IPS-20b (cell line): Measurements from ENCODE around the gene MYL7.

Experiments used
- H3K27ac ChIP-seq: one replicate; pipeline ENCODE4 v1.5.1; 2013; ENCODE audit warnings: low read length
- H3K27me3 ChIP-seq: 2 replicates; pipeline ENCODE4 v1.6.1; 2013; ENCODE audit warnings: mild to moderate bottlenecking, low read length, inconsistent platforms; ENCODE audit not compliant: insufficient read depth
- H3K36me3 ChIP-seq: 2 replicates; pipeline ENCODE4 v1.6.1; 2013; ENCODE audit warnings: low read depth, mild to moderate bottlenecking, inconsistent platforms, low read length, moderate library complexity; ENCODE audit not compliant: insufficient read depth
- H3K4me1 ChIP-seq: 2 replicates; pipeline ENCODE4 v1.6.1; 2013; ENCODE audit warnings: mild to moderate bottlenecking, control low read depth, inconsistent platforms, low read length, moderate library complexity; ENCODE audit not compliant: insufficient read depth
- H3K4me3 ChIP-seq: 2 replicates; pipeline ENCODE4 v1.5.1; 2013; ENCODE audit warnings: mild to moderate bottlenecking, low read length, inconsistent platforms
- H3K9ac ChIP-seq: 2 replicates; pipeline ENCODE4 v1.6.1; 2013; ENCODE audit warnings: low read depth, mild to moderate bottlenecking, inconsistent platforms, low read length, moderate library complexity
- H3K9me3 ChIP-seq: 2 replicates; pipeline ENCODE4 v1.6.1; 2013; ENCODE audit warnings: mild to moderate bottlenecking, low read depth, low read length, inconsistent platforms; ENCODE audit not compliant: insufficient read depth

The MYL7 gene

DNA sequence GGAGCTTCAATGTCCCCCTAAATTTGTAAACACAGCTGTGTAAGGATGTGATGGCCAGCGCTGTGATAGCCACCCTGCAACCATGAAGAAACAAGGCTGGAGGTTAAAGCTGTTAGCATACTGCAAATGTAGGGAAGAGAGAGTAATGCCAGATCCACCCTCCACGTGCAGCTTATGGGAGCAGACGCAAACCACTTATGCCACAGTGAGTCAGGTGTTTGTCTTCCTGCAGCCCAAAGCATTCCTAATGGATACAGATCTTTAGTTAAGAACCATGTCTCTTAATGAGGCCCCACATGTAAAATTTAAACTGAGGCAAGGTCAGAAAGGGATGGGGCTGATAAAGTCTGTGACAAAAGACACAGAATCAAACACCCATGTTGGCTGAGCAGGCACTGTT is 13.6 kb upstream of the MYL7 start:
- Histone ChIP-seq H3K27me3 (no peaks in the 10 kb centered on the region), H3K4me1 (no peaks in the 10 kb centered on the region), H3K4me3 (no peak overlapping the region), H3K27ac (no peak overlapping the region), H3K9me3 (no peaks in the 10 kb centered on the region), H3K36me3 (no peaks in the 10 kb centered on the region), H3K9ac (no peak overlapping the region)

DNA sequence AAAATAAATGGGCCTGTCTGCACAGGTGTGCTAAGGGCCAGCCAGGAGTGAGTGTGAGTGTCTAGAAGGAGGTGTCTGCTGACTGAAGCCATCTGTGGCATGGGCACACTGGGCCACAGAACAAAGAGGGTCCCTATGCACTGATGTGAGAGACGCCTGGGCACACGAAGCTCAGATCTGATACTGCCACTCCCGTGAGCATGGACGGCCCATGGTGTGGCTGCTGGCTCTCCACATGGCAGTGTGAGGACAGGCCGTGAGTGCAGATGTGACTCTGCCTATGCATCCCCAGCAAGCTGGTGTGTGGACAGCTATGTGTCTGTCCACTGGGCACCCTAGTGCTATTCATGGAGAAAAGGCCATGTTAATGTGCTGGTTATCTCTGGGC is 12.8 kb upstream of the MYL7 start:
- Histone ChIP-seq H3K9me3 (no peaks in the 10 kb centered on the region), H3K27ac (no peak overlapping the region), H3K27me3 (no peaks in the 10 kb centered on the region), H3K9ac (no peak overlapping the region), H3K4me1 (no peaks in the 10 kb centered on the region), H3K4me3 (no peak overlapping the region), H3K36me3 (no peaks in the 10 kb centered on the region)

DNA sequence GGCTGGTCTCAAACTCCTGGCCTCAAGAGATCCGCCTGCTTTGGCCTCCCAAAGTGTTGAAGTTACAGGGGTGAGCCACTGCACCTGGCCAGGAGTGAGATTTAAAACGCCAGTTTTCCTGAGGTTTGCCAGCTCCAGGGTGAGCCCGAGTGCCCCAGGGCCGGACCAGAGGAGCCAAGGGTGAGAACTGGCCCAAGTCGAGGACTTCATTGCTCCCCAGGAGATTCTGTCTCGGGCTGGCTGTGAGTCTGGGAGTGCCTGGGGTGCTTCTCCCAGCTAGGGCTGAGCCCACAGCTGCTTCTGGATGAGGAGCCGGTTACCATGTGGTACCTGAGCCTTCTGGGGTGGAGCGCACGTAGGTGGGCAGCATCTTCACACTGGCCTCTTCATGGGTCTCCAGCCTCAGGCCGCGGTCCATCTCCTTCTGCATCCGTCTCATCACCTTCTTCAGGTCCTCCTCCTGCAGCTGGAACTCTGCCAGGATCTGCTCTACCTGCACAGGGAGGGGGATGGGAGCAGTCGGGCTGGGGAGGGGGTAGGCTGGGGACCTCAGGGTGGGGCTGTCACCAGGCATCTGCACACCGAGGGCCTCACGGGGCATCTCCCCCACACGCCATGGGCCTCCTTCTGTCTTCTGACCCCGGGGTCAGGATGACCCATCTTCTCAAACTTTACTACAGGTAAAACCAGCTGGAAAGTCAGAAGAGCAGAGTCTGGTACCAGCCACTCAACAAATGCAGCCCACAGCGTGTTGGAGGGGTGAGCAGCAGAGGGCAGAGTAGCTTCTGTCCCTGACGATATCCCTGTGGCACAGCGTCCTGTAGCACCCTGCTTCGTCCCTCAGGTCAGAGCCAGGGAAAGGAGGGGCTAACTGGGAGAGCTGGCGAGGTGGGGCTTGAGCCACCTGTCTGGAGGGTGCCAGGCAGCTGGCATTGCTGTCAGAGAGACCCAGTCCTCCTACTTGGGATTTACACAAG is 12.1 kb upstream of the MYL7 start:
- no peak overlapping the region for H3K9ac ChIP-seq
- no peaks in the 10 kb centered on the region for H3K27me3 ChIP-seq
- no peaks in the 10 kb centered on the region for H3K9me3 ChIP-seq
- no peak overlapping the region for H3K4me3 ChIP-seq
- H3K36me3 ChIP-seq: no peaks in the 10 kb centered on the region
- H3K27ac ChIP-seq: no peak overlapping the region
- no peaks in the 10 kb centered on the region for H3K4me1 ChIP-seq

DNA sequence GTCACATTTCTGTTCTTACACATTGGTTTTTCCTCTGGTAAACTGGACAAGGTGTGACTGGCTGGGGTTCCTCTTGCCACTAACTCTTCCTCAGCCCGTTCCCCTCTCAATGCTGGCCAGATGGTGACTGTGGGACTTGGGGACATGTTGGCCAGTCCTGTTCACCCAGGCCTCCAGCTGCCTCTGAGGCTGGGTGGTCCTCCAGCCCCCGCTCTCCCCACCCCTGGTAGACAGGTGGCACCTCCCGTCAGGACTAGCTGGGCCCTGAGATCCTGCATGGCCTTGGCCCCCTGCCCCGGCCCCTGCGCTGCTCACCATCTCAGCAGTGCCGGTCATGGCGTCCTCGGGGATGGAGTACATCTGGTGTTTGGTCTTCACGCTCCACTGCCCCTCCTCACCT is 10.8 kb upstream of the MYL7 start:
- H3K27me3 ChIP-seq: peaks cover 10% of the 10 kb centered on the region
- no peaks in the 10 kb centered on the region for H3K9me3 ChIP-seq
- H3K4me1 ChIP-seq: peaks cover under 1% of the 10 kb centered on the region; the same call in 1 of the 2 replicates
- H3K9ac ChIP-seq: no peak overlapping the region
- no peaks in the 10 kb centered on the region for H3K36me3 ChIP-seq
- no peak overlapping the region for H3K27ac ChIP-seq
- no peak overlapping the region for H3K4me3 ChIP-seq

DNA sequence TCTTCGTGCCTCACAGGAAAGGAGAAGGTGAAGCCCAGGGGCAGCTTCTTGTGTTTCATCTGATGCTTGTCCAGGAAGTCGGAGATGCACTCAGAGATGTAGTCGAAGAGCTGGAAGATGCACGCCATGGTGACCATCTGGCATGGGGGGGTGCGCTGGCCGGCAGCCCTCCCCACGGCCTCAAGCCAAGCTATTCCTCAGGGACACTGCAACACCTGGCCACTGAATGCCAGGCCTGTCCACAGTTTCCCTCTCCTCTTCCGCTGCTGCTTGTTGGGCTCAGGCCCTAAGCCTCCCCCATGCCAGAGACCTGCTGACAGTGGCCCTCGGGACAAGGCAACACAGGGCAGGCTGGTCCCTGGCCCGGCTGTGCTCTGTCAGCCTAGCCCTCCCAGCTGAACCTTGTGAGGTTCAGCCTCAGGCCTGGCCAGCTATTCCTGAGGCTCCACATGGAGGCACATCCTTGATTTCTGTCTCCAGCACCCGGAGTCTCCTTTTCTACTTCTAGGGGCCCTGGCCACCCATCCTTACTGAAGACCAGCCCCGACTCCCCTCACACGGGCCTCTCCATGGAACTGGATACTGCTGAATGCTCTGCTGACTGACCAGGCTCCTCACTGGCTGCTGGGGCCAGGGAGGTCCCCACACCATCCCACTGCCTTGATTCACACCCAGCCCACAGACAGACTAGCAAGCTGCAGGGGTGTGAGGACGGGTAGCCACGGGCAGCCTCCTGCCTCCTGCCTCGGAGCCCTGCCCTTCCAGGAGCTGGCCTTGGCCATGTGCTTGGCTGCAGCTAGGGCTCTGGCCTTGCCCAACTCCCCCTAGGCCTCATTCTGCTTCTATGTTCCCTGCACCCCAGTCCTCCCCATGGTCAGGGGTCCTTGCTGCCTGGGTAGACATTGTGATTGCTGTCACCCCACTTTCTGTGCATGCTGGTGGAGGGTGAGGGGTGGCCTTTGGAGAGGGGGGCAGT is 10.1 kb upstream of the MYL7 start:
- Histone ChIP-seq H3K4me3 (no peak overlapping the region), H3K27me3 (peaks cover 17% of the 10 kb centered on the region), H3K36me3 (no peaks in the 10 kb centered on the region), H3K9me3 (no peaks in the 10 kb centered on the region), H3K27ac (no peak overlapping the region), H3K9ac (no peak overlapping the region), H3K4me1 (peaks cover 6% of the 10 kb centered on the region; the same call in 1 of the 2 replicates)

DNA sequence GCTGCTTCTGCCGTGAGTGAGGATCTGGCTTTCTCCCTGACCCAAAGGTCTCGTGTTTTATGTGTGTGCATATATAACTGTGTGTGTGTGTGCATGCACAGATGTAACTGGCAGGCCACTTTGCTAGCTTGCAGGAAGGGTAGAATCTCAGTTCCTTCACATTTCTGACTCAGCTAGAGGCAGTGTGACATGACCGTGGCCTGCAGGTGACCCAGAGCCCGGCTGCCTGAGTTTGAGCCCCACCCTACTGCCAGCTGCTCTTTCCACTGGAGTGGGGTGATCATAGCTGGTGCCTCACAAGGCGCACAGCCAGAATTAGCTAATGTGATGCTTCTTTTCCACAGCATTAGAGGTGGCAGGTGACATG is 9.3 kb upstream of the MYL7 start:
- no peak overlapping the region for H3K27ac ChIP-seq
- H3K36me3 ChIP-seq: no peaks in the 10 kb centered on the region
- peaks cover 6% of the 10 kb centered on the region; the same call in 1 of the 2 replicates for H3K4me1 ChIP-seq
- no peaks in the 10 kb centered on the region for H3K9me3 ChIP-seq
- H3K27me3 ChIP-seq: peaks cover 23% of the 10 kb centered on the region
- no peak overlapping the region for H3K9ac ChIP-seq
- no peak overlapping the region for H3K4me3 ChIP-seq

DNA sequence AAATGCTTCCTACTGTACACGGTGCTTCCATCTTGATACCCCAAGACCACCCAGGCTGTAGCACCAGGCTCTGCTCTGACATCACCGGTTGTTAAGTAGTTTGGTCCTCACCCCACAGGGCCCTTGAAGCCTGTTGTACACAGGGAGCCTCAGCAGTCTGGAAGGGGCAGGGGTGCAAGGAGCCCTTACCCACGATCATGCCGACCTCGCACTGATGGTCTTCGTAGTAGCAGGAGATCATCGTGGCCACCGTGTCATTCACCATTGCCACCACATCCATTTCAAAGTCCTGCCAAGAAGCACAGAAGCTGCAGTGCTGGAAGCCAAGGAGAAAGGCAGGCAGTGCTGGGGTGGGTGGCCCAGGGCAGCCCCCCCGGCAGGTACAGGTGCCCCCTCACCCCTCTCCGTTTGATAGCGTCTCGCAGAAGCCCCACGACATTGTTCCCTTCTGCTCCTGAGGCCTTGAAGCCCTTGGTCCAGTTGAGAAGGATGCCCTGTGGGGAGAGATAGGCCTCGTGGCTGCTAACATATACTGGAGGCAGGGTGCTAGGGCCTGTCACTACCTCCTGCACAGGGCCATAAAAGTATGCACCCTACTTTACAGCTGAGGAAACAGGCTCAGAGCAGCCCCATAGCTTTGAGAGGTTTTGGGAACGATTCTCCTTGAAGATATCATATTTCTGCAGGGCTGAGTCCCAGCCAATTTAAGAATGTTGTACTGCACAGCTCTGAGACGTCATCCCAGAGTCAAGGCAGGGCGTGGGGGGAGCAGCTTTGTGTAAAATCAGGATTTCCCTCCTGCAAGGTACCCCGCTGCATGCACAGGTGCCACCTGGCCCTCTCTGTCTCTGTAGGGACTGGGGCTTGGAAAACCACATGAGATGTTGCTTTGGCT is 8.7 kb upstream of the MYL7 start:
- Histone ChIP-seq H3K9me3 (no peaks in the 10 kb centered on the region), H3K36me3 (no peaks in the 10 kb centered on the region), H3K27ac (no peak overlapping the region), H3K27me3 (peaks cover 29% of the 10 kb centered on the region), H3K4me3 (no peak overlapping the region), H3K9ac (no peak overlapping the region), H3K4me1 (peaks cover 6% of the 10 kb centered on the region; the same call in 1 of the 2 replicates)

DNA sequence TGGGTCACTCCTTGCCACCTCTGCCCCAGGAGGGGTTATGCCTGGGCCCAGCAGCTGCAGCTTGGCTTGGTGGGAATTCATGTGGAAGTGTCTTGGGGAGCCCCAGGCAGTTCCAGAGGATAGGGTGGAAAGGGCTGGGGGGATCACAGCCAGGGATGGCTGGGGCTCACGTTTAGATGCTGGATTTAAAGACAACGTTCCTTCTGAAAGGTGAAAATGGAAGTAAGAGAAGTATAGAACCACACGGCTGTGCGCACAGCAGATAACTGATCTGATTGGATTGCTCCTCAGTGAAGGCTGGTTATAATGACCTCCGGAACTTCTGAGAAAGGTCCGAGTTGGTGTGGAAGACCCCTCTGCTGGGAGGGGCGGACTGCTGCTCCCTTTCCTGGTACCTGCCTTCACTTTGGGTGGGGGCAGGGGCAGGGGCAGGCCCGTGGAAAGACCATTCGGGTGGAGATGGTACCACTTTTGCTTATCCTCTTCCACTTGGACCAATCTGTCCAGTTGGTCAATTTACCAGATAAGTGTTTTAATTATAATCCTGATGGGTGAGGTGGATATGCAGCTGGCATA is 7.9 kb upstream of the MYL7 start:
- H3K9ac ChIP-seq: no peak overlapping the region
- H3K27ac ChIP-seq: no peak overlapping the region
- peaks cover 6% of the 10 kb centered on the region; the same call in 1 of the 2 replicates for H3K4me1 ChIP-seq
- H3K36me3 ChIP-seq: no peaks in the 10 kb centered on the region
- no peaks in the 10 kb centered on the region for H3K9me3 ChIP-seq
- H3K4me3 ChIP-seq: no peak overlapping the region
- peaks cover 37% of the 10 kb centered on the region for H3K27me3 ChIP-seq

DNA sequence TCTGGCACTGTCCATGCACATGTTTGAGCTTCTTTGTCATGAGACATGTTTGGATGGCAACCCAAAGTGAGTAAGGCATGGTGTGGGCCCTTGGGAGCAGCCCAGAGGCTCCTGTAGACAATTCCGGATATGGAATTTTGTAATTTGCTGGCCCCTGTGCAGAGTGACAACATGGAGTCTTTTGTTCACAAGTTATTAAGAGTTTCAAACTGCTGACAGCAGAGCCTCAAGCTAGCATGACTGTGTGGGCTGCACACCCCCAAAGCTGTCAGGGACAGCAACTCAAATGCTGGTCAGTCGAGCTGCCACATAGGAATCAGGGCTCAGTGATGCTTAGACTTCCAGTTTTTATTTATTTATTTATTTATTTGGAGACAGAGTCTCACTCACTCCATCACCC is 7.0 kb upstream of the MYL7 start:
- H3K4me3 ChIP-seq: no peak overlapping the region
- H3K9me3 ChIP-seq: no peaks in the 10 kb centered on the region
- H3K36me3 ChIP-seq: no peaks in the 10 kb centered on the region
- H3K9ac ChIP-seq: no peak overlapping the region
- H3K27ac ChIP-seq: no peak overlapping the region
- peaks cover 46% of the 10 kb centered on the region for H3K27me3 ChIP-seq
- peaks cover 6% of the 10 kb centered on the region; the same call in 1 of the 2 replicates for H3K4me1 ChIP-seq

DNA sequence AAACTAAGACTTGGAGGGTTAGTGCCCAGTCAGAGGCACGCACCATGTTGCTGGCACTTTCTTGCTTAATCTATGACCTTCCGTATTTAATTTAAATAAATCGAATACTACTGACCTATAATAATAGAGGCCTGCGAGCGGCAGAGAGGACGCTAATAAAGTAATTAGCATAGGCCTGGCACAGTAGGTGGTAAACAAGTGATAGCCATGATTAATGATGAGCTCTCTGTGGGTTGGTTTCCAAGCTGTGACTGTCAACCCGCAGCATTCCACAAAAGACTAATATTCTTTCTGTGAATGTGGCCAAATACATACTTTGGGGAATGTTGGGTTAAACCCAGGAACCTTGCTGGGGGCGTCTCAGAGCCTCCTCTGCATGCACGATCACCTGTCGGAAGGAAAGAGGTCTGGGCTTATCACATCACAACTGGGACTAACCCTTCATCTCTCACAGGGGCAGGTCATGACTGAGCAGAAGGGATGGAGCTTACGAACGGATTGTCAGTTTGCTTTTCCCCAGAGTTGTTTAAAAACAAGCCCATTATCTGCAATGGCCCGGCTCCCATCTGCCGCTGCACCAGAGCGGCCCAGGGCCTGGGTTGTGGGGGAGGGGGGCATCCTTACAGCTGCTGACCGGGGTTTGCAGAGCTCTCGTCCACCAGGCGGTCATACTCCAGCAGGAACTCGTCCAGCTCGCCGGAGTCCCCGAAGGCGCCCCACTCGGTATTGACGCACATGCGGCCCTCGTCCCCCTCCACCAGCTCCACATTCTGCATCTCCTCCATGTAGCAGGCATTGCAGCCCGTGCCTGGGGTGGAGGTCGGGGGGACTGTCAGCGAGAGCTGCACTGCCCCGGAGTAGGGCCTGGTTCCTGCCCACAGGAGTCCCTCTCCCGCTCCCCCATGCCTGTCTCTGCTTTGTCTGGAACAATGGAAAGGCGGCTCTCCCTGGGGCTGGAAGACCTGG is 6.2 kb upstream of the MYL7 start:
- H3K4me1 ChIP-seq: peaks cover 6% of the 10 kb centered on the region; the same call in 1 of the 2 replicates
- H3K36me3 ChIP-seq: no peaks in the 10 kb centered on the region
- no peak overlapping the region for H3K27ac ChIP-seq
- H3K9ac ChIP-seq: no peak overlapping the region
- H3K9me3 ChIP-seq: no peaks in the 10 kb centered on the region
- no peak overlapping the region for H3K4me3 ChIP-seq
- peaks cover 46% of the 10 kb centered on the region for H3K27me3 ChIP-seq
